GM04503 (cell line): ENCODE data around the gene MYH13.

Experiments
- DNase-seq: peaks from one replicate; pipeline ENCODE4 v3.0.0-alpha.2; 2012; ENCODE audit warnings: low read depth

Gene MYH13

GRCh38 chr17:10372906-10373305, at the start of gene MYH13:
Gene MYH13, minus strand, starts transcription at chr17:10373006. Its CDS starts 8,476 bp downstream, at chr17:10364530.
- no peak for DNase-seq

DNA sequence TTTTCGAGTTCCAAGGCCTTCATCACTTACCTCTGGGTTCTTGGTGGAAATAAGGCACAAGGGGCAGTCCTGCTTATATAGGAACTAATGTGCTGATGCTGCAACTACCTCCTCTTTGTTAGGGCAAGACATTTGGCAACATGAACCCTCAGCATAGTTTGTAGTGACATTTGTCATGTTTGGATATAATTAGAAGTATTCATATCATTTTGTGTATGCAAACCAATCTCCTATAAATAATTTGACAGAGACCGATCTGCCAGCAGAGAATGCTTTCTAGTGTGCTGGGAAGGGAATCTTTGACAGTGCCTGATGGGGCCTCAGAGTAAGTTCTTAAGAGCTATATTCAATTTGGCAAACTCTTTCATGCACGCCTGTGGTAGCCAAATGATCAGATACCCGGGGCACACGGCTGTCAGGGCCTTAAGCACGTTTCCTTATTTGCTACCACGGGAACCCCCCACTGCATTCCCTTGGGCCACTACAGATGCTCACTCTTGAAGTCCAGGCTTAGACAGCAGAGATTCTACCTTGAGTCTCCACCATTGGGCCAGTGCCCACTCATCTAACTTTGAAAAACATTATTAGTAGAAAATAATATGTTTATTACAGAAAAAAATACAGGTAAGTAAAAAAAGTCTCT, 49.2 kb upstream of the MYH13 start, which contains the start of gene MYH8:
TSS of gene MYH8 (minus strand) at position 51 of the 643 bp plus-strand sequence. CDS start 1,723 bp downstream, outside the sequence.
- no peak for DNase-seq

GRCh38 chr17:10421211-10421610, 48.4 kb upstream of the MYH13 start:
- DNase-seq, result no peak

DNA sequence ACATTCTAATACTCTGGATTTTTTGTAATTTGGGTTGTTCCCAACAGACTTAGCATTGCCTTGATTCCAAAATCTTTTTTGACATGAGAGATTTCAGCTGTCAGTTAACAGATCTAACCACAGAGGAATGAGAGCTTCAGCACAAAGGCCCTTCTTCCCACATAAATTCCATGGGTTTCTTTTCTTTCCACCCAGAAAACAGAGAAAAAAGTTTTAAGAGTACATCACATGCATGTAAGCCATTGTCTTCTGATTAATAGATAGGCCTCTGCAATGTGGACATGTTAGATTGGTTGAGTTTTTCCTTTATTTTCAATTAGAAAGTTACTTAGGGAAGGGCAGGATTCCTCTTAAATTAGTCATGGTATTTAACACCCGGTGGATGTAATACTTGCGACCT, 48.0 kb upstream of the MYH13 start:
- no peak for DNase-seq

- no peak for DNase-seq
These were observed 44.6 kb upstream of the MYH13 start for GRCh38 chr17:10417431-10417830.

DNA sequence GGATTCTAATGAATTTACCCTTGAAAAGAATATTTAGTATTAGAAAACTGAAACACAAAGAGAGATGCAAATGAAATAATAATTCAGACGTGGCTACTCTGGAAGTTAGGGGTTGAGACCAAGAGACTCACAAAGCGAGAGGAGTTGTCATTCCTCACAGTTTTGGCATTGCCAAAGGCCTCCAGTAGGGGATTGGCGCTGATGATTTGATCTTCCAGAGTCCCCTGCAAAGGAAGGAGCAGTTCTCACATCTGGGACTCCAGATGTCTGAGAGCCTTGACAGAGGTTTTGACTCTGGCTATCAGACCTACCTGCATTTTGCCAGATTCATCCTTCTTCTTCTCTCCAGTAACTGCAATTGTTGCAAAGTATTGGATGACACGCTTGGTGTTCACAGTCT, 42.4 kb upstream of the MYH13 start:
- DNase-seq, result no peak

DNA sequence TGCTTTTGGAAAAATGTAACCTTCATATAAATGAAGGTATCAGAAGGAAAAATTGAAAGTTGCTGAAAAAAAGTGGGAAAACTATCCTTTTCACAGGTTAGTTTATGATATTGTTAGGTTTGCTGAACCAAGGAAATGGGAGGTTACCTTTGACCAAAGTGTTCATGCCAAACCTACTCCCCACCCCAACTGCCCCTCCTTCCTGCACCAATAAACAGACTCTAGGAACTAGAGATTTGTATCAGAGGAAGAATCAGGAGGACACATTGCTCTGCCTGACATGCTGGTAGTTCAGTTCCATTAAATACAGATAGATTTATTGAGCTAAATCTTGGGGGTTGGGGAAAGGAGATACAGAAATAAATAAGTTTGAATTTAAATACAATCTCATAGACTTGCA, 30.8 kb upstream of the MYH13 start:
- no peak for DNase-seq

- no peak for DNase-seq
These were observed 25.5 kb upstream of the MYH13 start for GRCh38 chr17:10398352-10398751.

GRCh38 chr17:10396524-10397163, 23.8 kb upstream of the MYH13 start:
- no peak for DNase-seq

GRCh38 chr17:10394201-10394887, 21.5 kb upstream of the MYH13 start:
- DNase-seq, result no peak

DNA sequence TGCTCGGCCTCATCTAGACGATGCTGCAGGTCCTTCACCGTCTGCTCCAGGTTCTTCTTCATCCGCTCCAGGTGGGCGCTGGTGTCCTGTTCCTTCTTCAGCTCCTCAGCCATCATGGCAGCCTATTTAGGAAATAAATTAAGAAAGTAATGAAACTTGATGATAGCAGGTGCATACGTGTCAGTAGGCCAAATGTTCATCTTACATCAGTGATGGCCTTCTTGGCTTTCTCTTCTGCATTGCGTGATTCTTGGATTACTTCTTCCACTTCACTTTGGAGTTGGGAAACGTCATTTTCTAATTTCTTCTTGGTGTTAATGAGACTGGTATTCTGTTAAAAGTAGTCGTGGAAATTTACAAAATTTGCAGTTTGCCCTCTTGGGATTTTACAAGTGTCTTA, 20.1 kb upstream of the MYH13 start:
- DNase-seq, result no peak

- no peak for DNase-seq
These were observed 13.1 kb upstream of the MYH13 start for GRCh38 chr17:10385871-10386270.

- no peak for DNase-seq
These were observed 11.4 kb upstream of the MYH13 start for GRCh38 chr17:10384175-10384574.

GRCh38 chr17:10380631-10381408, 8.0 kb upstream of the MYH13 start:
- peak; percentile 5 for DNase-seq

DNA sequence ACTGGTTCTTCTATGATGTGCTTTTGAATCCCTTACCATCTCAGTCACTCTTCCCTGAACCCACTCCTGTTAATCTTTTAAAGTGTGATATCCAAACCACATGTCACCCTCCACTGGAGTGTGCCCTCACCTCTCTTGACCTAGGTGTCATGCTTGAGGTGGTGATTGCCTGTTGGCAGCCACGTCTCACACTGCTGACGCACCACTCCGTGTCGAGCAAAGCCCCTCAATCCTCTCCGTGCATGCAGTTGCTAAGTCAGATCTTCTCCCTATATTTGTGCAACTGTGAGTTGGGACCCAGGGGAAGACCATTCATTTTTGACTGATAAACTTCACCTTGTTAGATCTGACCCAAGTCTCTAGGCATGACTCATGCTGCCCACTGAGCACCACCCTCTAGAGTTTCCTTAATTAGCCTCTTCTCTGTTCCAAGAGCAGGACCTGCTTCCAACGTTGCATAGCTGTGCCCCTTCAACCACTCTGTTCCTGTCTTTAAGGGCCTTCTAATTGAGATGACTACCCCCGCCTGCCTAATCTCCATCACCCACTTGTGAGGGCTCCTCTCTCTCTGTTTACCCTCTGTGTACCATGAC, 2.7 kb downstream of the MYH13 start:
- DNase-seq, result no peak

- no peak for DNase-seq
These were observed 3.6 kb downstream of the MYH13 start for GRCh38 chr17:10369239-10369638.

- no peak for DNase-seq
These were observed 4.2 kb downstream of the MYH13 start for GRCh38 chr17:10368561-10368960.

DNA sequence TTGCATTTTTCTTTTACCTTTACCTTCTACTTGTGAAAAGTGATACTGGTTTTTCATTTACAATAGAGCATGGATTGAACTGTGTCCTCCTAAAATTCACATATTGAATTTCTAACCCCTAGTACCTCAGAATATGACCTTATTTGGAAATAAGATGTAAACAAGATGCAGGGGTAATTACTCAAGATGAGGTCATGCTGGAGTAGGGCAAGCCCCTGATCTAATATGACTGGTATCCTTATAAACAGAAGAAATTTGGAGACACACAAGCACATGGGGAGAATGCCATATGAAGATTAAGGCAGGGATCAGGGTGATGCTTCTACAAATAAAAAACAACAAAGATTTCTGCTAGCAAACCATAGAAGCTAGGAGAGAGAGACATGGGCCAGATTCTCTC, 12.2 kb downstream of the MYH13 start:
- DNase-seq, result no peak

- no peak for DNase-seq
These were observed 15.0 kb downstream of the MYH13 start for GRCh38 chr17:10357768-10358167.

GRCh38 chr17:10354651-10355050, 18.2 kb downstream of the MYH13 start:
- DNase-seq, result no peak

GRCh38 chr17:10352893-10353292, 19.9 kb downstream of the MYH13 start:
- no peak for DNase-seq

GRCh38 chr17:10349403-10349802, 23.4 kb downstream of the MYH13 start:
- no peak for DNase-seq
